ENCODE results near the gene NDUFS2.

NDUFS2 gene

DNA sequence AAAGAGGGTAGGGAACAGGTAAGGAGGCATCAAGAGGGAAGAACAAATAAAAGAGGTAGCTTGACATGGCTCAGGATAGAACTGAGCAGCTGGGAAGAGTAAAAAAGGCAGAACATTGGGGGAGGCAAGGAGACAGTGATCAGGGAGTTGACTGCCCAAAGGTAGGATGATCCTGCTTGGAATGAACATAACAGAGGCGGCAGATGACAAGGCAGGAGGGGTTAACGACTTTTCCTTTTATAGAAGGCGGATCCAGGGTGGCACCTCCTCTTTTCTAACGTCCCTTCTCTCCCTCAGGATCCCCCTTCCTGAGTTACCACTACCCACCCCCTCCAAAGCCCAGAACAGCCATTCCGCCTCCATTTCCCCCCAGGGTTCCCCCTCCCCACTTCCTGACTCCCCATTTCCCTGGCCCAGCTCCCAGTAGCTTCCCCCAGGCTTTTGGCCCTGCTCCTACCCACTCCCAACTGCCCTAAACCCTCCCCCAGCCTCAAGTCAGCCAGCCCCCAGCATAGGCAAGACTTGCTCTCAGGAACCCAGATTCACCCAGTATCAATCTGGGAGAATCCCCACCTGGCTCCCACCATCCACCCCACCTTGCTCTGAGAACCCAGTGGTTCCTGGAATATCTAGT, 2.5 kb upstream of the NDUFS2 start:
- H3K27me3 ChIP-seq (ENCODE audit: control insufficient read depth in 5 of 5, insufficient read depth in 4 of 5, low read length in 5 of 5), result peaks cover 0 to 9% (median 0%) of the 10 kb centered on the region in 5 donors
- H3K9me3 ChIP-seq (ENCODE audit: control insufficient read depth in 5 of 5, low read length in 5 of 5), result no peaks in the 10 kb centered on the region
- peaks cover 54 to 88% (median 87%) of the 10 kb centered on the region in 5 donors for H3K4me1 ChIP-seq (ENCODE audit: control insufficient read depth in 5 of 5, insufficient read depth in 5 of 5, low read length in 5 of 5)
- H3K27ac ChIP-seq (ENCODE audit: low read depth, low read length), result peak overlapping the region; percentile 100
- H3K4me3 ChIP-seq (ENCODE audit: low read depth in 1 of 5, low read length in 5 of 5), result peak overlapping the region in 1 of 5 donors; percentile 85
- H3K36me3 ChIP-seq (ENCODE audit: control insufficient read depth in 5 of 5, insufficient read depth in 5 of 5, low read length in 5 of 5), result peaks cover 4 to 33% (median 19%) of the 10 kb centered on the region in 5 donors
- H3K9ac ChIP-seq (ENCODE audit: low read length in 5 of 5), result peak overlapping the region; percentile 81 to 94 (median 92)

DNA sequence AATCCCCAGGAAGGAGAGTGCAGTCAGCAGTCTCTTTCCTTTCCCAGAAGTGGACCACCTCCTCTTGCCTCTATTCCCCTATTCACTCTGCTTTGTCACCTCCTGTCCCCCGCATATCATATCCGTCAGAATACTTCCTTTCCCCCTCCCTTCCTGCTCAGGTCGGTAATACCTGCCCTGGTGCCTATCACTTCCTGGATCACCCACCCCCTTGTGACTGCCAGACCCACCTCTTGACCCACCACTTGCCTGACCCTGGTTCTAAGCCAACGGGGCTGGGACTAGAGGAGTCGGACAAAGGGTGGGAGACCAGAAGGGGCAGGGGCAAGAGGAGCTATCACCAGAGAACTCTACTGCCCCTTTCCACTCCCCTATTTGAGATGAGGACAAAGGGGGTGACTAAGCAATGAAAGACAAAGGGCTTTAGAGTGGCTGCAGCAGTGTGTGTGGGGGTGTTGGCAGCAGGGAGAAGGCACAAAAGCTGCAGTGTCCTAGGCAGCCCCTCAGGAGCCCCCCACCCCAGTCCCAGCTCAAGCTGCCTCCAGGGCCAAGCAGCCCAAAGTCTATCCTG, 1.7 kb upstream of the NDUFS2 start:
- Histone ChIP-seq H3K4me1 (ENCODE audit: control insufficient read depth in 5 of 5, insufficient read depth in 5 of 5, low read length in 5 of 5) (peaks cover 48 to 84% (median 78%) of the 10 kb centered on the region in 5 donors), H3K27me3 (ENCODE audit: control insufficient read depth in 5 of 5, insufficient read depth in 4 of 5, low read length in 5 of 5) (peaks cover 0 to 9% (median 0%) of the 10 kb centered on the region in 5 donors), H3K9ac (ENCODE audit: low read length in 5 of 5) (peak overlapping the region; percentile 86 to 94 (median 93)), H3K36me3 (ENCODE audit: control insufficient read depth in 5 of 5, insufficient read depth in 5 of 5, low read length in 5 of 5) (peaks cover 4 to 25% (median 10%) of the 10 kb centered on the region in 5 donors), H3K27ac (ENCODE audit: low read depth, low read length) (peak overlapping the region; percentile 100), H3K4me3 (ENCODE audit: low read depth in 1 of 5, low read length in 5 of 5) (peak overlapping the region; percentile 74 to 97 (median 93)), H3K9me3 (ENCODE audit: control insufficient read depth in 5 of 5, low read length in 5 of 5) (no peaks in the 10 kb centered on the region)

DNA sequence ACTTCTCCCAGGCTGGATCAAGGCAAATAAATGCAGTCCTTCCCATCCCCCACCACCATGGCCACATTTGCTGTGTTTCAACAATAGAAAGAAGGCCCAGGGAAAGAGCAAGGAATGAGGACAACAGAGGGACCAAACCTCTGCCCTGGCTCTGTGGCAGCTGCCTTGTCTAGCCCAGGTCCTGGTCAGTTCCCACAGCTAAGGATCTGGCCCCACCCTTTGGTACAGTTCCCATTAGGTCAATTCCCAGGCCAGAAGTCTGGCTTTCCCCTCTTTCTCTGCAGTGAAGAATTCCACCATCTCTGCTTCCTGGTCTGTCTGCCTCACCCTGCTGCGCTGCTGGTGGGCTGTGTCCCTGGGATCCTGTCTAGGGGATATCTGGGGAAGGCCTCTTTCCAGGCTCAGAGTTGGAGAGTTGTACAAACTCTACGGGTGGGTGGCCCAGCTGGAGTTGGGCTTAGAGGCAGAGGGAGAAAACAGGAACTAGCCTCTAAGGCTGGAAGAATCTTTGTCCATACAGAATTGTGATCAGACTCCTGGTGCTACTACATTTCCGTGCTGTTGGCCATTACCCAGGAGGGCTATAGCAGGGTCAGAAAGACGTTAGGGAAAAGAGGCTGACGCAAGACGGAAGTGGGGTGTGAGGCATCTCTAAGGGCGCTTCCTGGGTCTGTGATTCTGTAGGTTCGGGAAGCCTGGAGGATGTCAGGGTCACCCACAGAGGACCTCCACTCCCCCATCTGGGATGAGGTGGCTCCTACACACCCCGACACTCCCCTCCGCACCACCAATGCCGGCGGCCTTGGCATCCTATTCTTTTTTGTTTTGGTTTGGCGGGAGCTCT, 953 bp upstream of the NDUFS2 start:
- peaks cover 46 to 78% (median 71%) of the 10 kb centered on the region in 5 donors for H3K4me1 ChIP-seq (ENCODE audit: control insufficient read depth in 5 of 5, insufficient read depth in 5 of 5, low read length in 5 of 5)
- peaks cover 3 to 25% (median 7%) of the 10 kb centered on the region in 5 donors for H3K36me3 ChIP-seq (ENCODE audit: control insufficient read depth in 5 of 5, insufficient read depth in 5 of 5, low read length in 5 of 5)
- H3K4me3 ChIP-seq (ENCODE audit: low read depth in 1 of 5, low read length in 5 of 5), result peak overlapping the region; percentile 74 to 97 (median 93)
- peaks cover 0 to 9% (median 0%) of the 10 kb centered on the region in 5 donors for H3K27me3 ChIP-seq (ENCODE audit: control insufficient read depth in 5 of 5, insufficient read depth in 4 of 5, low read length in 5 of 5)
- no peaks in the 10 kb centered on the region for H3K9me3 ChIP-seq (ENCODE audit: control insufficient read depth in 5 of 5, low read length in 5 of 5)
- peak overlapping the region; percentile 100 for H3K27ac ChIP-seq (ENCODE audit: low read depth, low read length)
- H3K9ac ChIP-seq (ENCODE audit: low read length in 5 of 5), result peak overlapping the region; percentile 86 to 94 (median 93)

DNA sequence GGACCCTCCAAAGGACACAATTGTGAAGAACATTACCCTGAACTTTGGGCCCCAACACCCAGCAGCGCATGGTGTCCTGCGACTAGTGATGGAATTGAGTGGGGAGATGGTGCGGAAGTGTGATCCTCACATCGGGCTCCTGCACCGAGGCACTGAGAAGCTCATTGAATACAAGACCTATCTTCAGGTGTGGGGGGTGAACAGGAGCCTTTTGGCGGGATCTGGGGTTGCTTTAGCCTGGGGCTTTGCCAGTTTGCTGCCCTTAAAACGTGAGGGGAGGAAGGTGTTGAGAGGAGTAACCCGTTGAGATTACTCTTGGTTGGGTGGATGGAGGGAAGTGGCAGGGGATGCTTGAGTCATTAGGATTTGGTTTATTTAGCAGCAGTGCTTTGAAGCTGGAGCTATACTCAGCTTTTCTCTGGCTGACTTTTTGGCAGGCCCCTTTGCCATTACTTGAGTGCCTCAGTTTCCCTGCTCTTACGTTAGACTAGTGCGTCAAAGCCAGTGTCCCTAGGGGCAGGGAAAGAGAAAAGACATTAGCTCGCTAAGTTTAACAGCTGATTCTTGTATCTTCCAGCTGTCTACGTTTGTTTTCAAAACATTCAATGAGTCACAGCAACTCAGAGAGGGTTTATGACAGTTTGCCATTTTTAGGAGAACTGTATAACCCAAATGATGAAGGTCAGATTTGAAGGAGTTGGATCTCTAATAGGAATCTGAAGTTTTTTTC, 4.4 kb downstream of the NDUFS2 start:
- peak overlapping the region; percentile 39 for H3K27ac ChIP-seq (ENCODE audit: low read depth, low read length)
- H3K4me3 ChIP-seq (ENCODE audit: low read depth in 1 of 5, low read length in 5 of 5), result no peak overlapping the region
- H3K27me3 ChIP-seq (ENCODE audit: control insufficient read depth in 5 of 5, insufficient read depth in 4 of 5, low read length in 5 of 5), result no peaks in the 10 kb centered on the region
- H3K9ac ChIP-seq (ENCODE audit: low read length in 5 of 5), result peak overlapping the region in 1 of 5 donors; percentile 21
- H3K4me1 ChIP-seq (ENCODE audit: control insufficient read depth in 5 of 5, insufficient read depth in 5 of 5, low read length in 5 of 5), result peaks cover 8 to 42% (median 21%) of the 10 kb centered on the region in 5 donors
- H3K9me3 ChIP-seq (ENCODE audit: control insufficient read depth in 5 of 5, low read length in 5 of 5), result no peaks in the 10 kb centered on the region
- peaks cover 16 to 68% (median 41%) of the 10 kb centered on the region in 5 donors for H3K36me3 ChIP-seq (ENCODE audit: control insufficient read depth in 5 of 5, insufficient read depth in 5 of 5, low read length in 5 of 5)

DNA sequence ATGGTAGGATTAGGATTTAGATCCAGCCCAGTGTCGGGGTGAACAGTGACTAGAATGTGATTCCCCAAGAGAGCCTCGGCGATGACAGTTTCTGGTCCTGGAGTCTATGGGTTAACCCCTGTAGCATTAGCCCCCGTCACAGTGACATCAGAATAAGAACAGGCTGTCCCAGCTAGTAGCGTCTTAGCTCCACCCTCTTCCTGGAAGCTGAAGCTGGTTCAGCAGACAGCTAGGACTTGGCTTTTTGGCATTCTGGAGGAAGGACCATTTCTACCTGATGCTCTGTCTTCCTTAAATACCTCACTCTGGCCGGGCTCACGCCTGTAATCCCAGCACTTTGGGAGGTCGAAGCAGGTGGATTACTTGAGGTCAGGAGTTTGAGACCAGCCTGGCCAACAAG, 5.0 kb downstream of the NDUFS2 start:
- Histone ChIP-seq H3K4me1 (ENCODE audit: control insufficient read depth in 5 of 5, insufficient read depth in 5 of 5, low read length in 5 of 5) (peaks cover 2 to 38% (median 17%) of the 10 kb centered on the region in 5 donors), H3K9me3 (ENCODE audit: control insufficient read depth in 5 of 5, low read length in 5 of 5) (no peaks in the 10 kb centered on the region), H3K27ac (ENCODE audit: low read depth, low read length) (peak overlapping the region; percentile 39), H3K4me3 (ENCODE audit: low read depth in 1 of 5, low read length in 5 of 5) (no peak overlapping the region), H3K36me3 (ENCODE audit: control insufficient read depth in 5 of 5, insufficient read depth in 5 of 5, low read length in 5 of 5) (peaks cover 16 to 74% (median 47%) of the 10 kb centered on the region in 5 donors), H3K9ac (ENCODE audit: low read length in 5 of 5) (no peak overlapping the region), H3K27me3 (ENCODE audit: control insufficient read depth in 5 of 5, insufficient read depth in 4 of 5, low read length in 5 of 5) (no peaks in the 10 kb centered on the region)

DNA sequence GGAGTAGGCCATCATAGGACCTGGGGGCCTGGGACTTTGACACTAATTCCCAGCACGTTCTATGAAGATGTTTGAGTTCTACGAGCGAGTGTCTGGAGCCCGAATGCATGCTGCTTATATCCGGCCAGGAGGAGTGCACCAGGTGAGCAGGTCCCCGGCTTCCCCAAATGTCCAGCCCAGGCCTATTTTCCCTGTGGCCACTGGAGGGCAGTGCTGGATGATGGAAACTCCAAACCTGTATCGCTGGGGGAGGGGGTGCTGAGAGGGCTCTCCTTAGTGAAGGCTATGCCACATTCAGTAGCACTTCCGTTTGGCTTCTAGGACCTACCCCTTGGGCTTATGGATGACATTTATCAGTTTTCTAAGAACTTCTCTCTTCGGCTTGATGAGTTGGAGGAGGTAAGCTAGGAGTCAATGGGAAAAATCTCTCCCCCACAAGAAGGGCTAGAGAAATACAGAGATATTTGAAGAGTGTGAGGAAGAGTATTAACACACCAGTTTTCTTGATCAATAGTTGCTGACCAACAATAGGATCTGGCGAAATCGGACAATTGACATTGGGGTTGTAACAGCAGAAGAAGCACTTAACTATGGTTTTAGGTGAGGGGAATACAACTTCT, 7.7 kb downstream of the NDUFS2 start:
- Histone ChIP-seq H3K9ac (ENCODE audit: low read length in 5 of 5) (peak overlapping the region in 1 of 5 donors; percentile 13), H3K9me3 (ENCODE audit: control insufficient read depth in 5 of 5, low read length in 5 of 5) (no peaks in the 10 kb centered on the region), H3K4me1 (ENCODE audit: control insufficient read depth in 5 of 5, insufficient read depth in 5 of 5, low read length in 5 of 5) (peaks cover 0 to 31% (median 7%) of the 10 kb centered on the region in 5 donors), H3K4me3 (ENCODE audit: low read depth in 1 of 5, low read length in 5 of 5) (no peak overlapping the region), H3K36me3 (ENCODE audit: control insufficient read depth in 5 of 5, insufficient read depth in 5 of 5, low read length in 5 of 5) (peaks cover 23 to 85% (median 70%) of the 10 kb centered on the region in 5 donors), H3K27ac (ENCODE audit: low read depth, low read length) (no peak overlapping the region), H3K27me3 (ENCODE audit: control insufficient read depth in 5 of 5, insufficient read depth in 4 of 5, low read length in 5 of 5) (no peaks in the 10 kb centered on the region)

DNA sequence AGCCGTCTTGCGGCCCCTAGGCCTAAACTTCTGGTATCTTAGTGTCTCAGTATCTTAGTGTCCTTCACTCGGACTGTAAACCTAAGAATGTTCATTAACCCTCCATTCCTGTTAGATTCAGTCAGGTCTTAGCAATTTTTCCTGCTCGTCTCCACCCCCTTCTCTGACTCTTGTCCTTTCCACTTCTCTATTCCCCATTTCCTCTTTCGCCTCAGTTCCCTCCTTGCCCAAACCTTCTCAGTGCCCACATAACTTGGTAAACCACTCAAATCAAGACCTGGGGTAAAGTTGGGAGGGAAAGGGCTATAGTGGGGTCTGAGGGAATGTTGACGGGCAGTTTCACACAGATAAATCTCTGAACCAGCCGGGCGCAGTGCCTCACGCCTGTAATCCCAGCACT, 12.2 kb downstream of the NDUFS2 start:
- Histone ChIP-seq H3K4me1 (ENCODE audit: control insufficient read depth in 5 of 5, insufficient read depth in 5 of 5, low read length in 5 of 5) (peaks cover 10 to 36% (median 13%) of the 10 kb centered on the region in 5 donors), H3K27me3 (ENCODE audit: control insufficient read depth in 5 of 5, insufficient read depth in 4 of 5, low read length in 5 of 5) (no peaks in the 10 kb centered on the region), H3K9ac (ENCODE audit: low read length in 5 of 5) (no peak overlapping the region), H3K9me3 (ENCODE audit: control insufficient read depth in 5 of 5, low read length in 5 of 5) (peaks cover 0 to 2% (median 0%) of the 10 kb centered on the region in 5 donors), H3K36me3 (ENCODE audit: control insufficient read depth in 5 of 5, insufficient read depth in 5 of 5, low read length in 5 of 5) (peaks cover 16 to 57% (median 49%) of the 10 kb centered on the region in 5 donors), H3K27ac (ENCODE audit: low read depth, low read length) (peak overlapping the region; percentile 6), H3K4me3 (ENCODE audit: low read depth in 1 of 5, low read length in 5 of 5) (no peak overlapping the region)

DNA sequence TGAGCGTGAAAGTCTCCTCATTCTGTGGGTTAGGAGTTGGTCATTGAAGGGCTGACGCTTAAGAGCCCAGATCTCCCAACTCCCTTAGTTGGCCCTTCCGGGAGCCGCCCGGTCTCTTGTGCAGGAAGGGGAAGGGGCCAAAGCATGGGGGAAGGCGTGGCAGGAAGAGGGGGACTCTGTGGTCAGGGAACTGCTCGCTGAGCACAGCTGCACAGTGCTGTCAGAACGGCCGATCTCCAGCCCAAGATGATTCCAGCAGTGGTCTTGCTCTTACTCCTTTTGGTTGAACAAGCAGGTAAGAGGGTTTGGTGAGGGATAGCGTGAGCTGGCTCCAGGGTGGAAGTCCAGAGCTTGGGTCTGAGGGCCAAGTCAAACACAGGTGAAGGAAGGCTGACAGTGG, 12.9 kb downstream of the NDUFS2 start, which contains the start of gene FCER1G:
Gene FCER1G (plus strand): TSS at position 220 of the 400 bp plus-strand sequence. CDS start 27 bp downstream, at position 247.
- peak within 1 kb of the TSS in 4 of 5 donors; percentile 21 to 73 (median 66) for H3K9ac ChIP-seq (ENCODE audit: low read length in 5 of 5)
- H3K4me3 ChIP-seq (ENCODE audit: low read depth in 1 of 5, low read length in 5 of 5), result peak within 1 kb of the TSS; percentile 47 to 73 (median 52)
- no peaks in the 10 kb centered on the region for H3K27me3 ChIP-seq (ENCODE audit: control insufficient read depth in 5 of 5, insufficient read depth in 4 of 5, low read length in 5 of 5)
- peaks cover 0 to 2% (median 0%) of the 10 kb centered on the region in 5 donors for H3K9me3 ChIP-seq (ENCODE audit: control insufficient read depth in 5 of 5, low read length in 5 of 5)
- peaks cover 10 to 33% (median 13%) of the 10 kb centered on the region in 5 donors for H3K4me1 ChIP-seq (ENCODE audit: control insufficient read depth in 5 of 5, insufficient read depth in 5 of 5, low read length in 5 of 5)
- H3K36me3 ChIP-seq (ENCODE audit: control insufficient read depth in 5 of 5, insufficient read depth in 5 of 5, low read length in 5 of 5), result peaks cover 15 to 50% (median 42%) of the 10 kb centered on the region in 5 donors
- H3K27ac ChIP-seq (ENCODE audit: low read depth, low read length), result peak within 1 kb of the TSS; percentile 95

Data from subcutaneous abdominal adipose tissue (tissue), 5 donors.